GM21381 (cell line): ENCODE results near the gene HAND1.
A peak's percentile ranks its signal among the peaks of the same experiment; 100 is the strongest.

Source experiments
- ATAC-seq: cut with Tn5 transposase; IDR thresholded peaks from one replicate; pipeline ENCODE4 v1.9.1; 2021; ENCODE audit warnings: mild to moderate bottlenecking, moderate library complexity; ENCODE audit not compliant: unreplicated experiment

The HAND1 gene

GRCh38 chr5:154506049-154506715, 28.2 kb upstream of the HAND1 start:
- no peak for ATAC-seq

- ATAC-seq: no peak
These were observed 27.5 kb upstream of the HAND1 start for GRCh38 chr5:154505567-154505966.

- ATAC-seq: no peak
These were observed 25.6 kb upstream of the HAND1 start for GRCh38 chr5:154503698-154504039.

DNA sequence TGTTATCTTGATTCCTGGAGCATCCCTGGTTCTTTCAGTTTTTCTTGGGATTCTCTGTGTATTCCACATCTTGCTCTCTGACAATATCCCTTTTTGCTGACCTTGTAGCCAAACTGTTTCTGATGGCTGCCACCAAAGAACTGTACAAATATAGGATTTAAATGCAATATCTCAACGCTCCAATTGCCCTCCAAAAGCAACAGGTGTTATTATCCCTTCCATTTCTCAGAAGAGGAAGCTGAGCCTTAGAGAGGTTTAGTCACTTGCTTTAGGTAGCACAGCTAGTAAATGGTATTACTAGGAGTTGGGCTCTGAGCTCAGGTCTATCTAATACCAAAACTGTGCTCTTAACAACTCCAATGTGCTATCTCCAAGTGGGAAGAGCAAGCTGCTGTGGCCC, 24.2 kb upstream of the HAND1 start:
- ATAC-seq: no peak

GRCh38 chr5:154501566-154501965, 23.5 kb upstream of the HAND1 start:
- ATAC-seq: no peak

DNA sequence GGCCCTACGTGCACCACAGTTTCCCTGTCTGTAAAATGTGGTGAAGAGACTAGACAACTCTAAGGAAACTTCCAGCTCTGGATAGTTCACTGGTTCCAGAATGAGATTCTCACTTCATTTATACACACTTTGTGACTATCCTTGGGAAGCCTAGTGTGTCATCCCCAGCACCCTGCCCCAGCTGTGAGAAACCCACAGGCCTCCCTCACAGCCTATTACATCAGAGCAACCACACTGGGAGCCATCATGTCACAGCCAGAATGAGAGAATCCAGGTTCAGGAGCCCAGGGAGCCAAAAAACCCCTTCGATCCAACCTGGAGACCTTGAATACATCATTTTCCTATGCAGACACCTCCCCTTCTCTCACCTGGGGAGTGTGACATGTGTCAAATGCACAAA, 21.0 kb upstream of the HAND1 start:
- ATAC-seq: no peak

DNA sequence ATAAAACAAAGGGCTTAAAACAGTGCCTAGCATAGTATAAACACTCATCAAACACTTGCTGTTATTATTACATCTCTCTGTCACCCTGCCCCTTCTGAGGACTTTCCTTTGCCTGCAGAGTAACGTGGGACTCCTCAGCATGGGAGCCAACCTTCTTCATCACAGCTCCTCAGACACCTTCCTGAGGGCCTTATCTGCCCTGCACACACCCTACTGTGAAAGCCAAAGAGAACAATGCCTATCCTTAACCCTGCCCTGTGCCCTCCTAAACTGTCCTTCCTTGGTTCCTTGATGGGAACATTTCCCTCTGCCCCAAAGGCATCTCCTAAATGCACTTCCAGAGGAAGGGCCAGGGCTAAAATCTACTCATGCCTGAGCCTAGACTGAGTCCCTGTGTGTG, 20.6 kb upstream of the HAND1 start:
- no peak for ATAC-seq

DNA sequence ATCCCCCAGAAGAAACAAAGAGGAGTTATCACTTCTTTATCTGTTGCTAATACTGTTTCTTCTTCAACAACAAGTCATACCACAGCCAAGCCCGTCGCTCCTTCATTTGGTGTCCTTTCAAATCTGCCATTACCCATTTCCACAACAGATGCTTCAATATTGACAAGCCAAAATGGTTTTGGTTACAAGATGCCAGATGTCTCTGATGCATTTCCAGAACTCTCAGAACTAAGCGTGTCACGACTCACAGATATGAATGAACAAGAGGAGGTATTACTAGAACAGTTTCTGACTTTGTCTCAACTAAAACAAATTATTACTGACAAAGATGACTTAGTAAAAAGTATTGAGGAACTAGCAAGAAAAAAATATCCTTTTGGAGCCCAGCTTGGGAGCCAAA, 16.0 kb upstream of the HAND1 start:
- no peak for ATAC-seq

DNA sequence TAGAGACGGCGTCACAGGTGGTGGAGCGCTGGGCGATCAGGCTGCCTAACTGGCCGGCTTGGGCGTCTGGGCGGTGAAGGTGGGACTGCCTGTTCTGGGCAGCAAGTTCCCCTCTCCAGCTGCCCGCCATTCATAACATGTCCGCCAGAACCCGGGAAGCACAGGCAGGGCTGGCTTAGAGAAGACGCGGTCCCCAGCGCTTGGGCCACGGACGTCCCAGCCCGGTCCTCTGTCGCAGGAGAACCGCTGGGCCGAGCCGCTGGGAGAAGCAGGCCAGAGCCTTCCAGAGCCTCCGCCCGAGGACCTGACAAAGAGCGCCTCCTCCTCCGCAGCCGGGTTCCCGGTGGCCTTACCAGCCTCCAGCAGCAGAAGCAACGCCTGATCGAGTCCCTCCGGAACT, 15.2 kb upstream of the HAND1 start:
- ATAC-seq: no peak

DNA sequence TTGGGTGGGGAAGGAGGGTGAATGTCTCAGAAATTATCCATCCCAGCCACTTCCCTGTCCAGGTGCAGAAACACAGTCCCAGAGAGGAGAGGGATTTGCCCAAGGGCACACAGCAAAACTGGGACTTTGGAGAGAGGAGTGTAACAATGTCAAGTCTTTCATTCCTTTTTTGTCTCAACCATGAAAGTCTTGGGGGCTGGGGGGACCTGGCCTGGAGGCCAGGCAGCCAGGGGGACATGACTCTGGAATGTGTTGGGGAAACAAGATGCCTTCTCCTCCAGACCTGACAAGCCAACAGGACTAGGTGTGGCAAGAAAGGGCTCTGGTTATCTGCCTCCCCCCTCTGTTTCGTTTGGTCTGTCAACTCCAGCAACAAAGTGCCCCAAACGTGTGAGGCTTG, 13.9 kb upstream of the HAND1 start:
- no peak for ATAC-seq

DNA sequence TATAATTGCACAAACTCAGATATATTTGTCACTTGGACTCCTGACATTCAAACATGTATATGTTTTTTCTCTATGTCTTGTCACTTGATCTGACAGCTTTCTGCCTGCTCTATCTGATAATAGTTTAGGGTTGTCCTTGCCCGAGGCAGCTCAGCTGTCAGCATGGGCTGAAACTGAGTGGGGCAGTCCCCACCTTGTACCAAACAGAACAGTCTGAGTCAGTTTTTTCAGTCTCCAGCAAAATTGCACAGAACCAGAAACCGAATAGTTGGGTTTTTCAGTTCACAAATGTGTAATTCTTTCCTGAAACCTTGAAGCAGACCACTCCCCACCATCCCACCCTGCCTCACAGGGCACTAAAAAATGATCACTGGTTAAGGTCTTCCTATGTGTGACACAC, 9.5 kb upstream of the HAND1 start:
- ATAC-seq: peak; percentile 98

- no peak for ATAC-seq
These were observed 8.4 kb upstream of the HAND1 start for GRCh38 chr5:154486427-154486866.

DNA sequence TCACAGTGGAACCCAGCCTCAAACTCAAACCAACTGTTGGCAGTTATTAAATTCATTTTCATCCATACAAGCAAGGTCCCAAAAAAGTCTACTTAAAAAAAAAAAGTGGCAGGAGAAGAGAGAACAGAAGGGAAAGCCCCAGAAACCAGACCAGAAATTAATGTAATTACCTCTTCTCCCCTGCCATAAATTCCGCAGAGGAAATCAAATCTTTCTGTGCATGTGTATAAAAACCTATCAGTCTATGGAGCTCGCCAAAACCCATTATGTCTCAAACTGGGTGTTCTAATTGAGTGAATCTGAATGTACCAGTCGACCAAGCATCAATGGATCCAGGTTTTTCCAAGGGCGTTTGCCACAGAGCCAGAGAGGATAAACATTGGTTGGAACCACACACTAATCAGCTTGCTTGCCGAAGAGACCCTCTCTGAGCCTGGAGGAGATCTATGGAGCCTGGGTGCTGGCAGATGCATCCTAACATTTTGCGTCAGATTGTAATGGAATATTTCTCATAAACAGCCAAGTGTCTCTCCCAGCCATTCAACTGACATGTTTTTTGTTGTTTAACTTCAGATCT, 7.9 kb upstream of the HAND1 start:
- no peak for ATAC-seq

DNA sequence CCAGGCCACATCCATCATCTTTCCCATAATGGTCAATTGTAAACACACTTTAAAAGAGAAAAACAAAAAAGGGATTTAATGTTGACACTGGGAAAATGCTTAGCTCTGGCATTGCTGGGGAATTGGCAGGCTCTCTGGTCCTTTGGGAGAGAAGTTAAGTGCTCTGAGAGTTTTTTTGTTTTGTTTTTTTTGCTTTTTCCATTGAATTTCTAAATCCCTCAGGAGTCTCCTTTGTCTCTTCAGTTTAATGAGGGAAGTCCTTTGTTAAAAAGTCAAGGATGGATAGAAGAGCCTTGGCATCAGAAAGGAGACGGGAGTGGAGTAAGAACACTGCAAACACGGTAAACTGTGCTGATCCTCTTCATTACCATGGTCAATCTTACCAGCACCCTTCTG, 7.1 kb upstream of the HAND1 start:
- ATAC-seq: no peak

DNA sequence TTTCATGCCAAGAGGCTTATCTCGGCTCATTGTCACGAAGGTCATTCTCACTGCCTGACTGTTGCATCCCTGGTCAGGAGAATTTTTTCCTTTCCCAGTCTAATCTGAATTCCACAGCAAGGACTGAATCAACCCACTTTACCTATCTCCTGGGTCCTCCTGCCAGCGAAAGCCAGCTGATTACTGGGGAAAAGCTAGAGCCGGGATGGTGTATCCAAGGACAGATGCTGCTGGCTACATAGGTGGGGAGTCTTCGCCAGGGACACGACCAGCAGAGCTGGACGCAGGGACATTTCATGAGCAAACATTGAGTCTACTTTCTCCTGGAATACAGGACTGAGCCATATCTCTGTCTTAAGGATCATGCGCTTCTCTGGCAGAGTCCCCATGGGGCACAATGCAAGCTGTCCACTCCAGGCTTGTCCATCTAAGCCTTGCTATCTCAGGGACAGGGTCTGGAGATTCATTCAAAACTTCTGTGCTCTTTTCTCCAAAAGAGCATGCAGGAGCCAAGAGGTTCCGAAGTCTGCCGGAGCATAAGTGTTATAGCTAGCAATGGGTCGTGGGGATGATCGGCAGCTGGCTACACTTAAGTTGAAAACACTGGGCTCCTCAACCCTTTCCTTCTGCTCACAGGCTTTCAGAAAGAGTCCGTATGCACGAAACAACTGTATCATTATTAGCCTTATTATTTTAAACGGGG, 6.5 kb upstream of the HAND1 start:
- no peak for ATAC-seq

GRCh38 chr5:154483654-154484392, 5.8 kb upstream of the HAND1 start:
- no peak for ATAC-seq

- ATAC-seq: no peak
These were observed 4.8 kb upstream of the HAND1 start for GRCh38 chr5:154482528-154483449.

- ATAC-seq: no peak
These were observed 3.8 kb upstream of the HAND1 start for GRCh38 chr5:154481584-154482381.

- ATAC-seq: no peak
These were observed 2.8 kb upstream of the HAND1 start for GRCh38 chr5:154480847-154481246.
